ENCODE data around the gene FDXACB1. TPM values are rescaled to one million over a fixed set of nuclear protein-coding genes. Genes with fewer than 3 reads are reported as not detected.
"Not testable (repeated sequence)": the region's sequence is repeated elsewhere in the genome, so short reads cannot be mapped to it uniquely, and the experiment has no call there.

Gene FDXACB1
- total RNA-seq, 1 donor: 1.4 TPM

DNA sequence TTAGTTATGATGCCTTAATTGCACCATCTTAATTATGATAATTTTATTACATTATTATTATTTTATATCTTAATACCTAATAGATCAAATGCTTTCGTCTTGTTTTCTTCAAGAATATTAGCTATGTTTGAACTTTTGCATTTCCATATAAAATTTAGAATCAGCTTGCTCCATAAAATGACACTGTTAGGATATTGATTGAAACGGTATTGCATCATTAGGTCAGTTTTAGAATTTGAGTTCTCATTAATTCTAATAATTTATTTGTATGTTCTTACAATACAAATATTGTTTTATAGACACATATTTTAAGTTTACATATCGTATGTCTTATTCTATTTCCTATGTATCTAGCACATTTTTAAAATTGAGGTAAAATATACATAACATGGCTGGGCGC lies 7.1 kb upstream of the FDXACB1 start:
- DNase-seq (ENCODE audit: insufficient read length, low spot score, missing footprints): no peak
- Histone ChIP-seq H3K79me2 (ENCODE audit: insufficient read depth, low read length) (no peaks in the 10 kb centered on the region), H3K27me3 (ENCODE audit: insufficient read depth, low read length) (no peaks in the 10 kb centered on the region), H3K4me3 (ENCODE audit: insufficient read depth, low read length) (no peak overlapping the region), H3K9me3 (ENCODE audit: low read depth, low read length) (no peaks in the 10 kb centered on the region), H3K4me1 (ENCODE audit: insufficient read depth, low read length) (no peaks in the 10 kb centered on the region), H4K20me1 (ENCODE audit: insufficient read depth, low read length) (no peaks in the 10 kb centered on the region), H2AFZ (ENCODE audit: low read length) (no peak overlapping the region), H3K36me3 (ENCODE audit: insufficient read depth, low read length) (no peaks in the 10 kb centered on the region), H3K4me2 (ENCODE audit: insufficient read depth, low read length) (no peak overlapping the region), H3K27ac (ENCODE audit: low read depth, low read length) (no peak overlapping the region)
- TF ChIP-seq, protein P1, sequence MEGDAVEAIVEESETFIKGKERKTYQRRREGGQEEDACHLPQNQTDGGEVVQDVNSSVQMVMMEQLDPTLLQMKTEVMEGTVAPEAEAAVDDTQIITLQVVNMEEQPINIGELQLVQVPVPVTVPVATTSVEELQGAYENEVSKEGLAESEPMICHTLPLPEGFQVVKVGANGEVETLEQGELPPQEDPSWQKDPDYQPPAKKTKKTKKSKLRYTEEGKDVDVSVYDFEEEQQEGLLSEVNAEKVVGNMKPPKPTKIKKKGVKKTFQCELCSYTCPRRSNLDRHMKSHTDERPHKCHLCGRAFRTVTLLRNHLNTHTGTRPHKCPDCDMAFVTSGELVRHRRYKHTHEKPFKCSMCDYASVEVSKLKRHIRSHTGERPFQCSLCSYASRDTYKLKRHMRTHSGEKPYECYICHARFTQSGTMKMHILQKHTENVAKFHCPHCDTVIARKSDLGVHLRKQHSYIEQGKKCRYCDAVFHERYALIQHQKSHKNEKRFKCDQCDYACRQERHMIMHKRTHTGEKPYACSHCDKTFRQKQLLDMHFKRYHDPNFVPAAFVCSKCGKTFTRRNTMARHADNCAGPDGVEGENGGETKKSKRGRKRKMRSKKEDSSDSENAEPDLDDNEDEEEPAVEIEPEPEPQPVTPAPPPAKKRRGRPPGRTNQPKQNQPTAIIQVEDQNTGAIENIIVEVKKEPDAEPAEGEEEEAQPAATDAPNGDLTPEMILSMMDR (IDR thresholded peaks at IDR 0.05; ENCODE audit: extremely low read depth, low read depth, low read length): no peak

- not testable (repeated sequence) for H3K4me2 ChIP-seq (ENCODE audit: insufficient read depth, low read length); H3K9me3 ChIP-seq (ENCODE audit: low read depth, low read length); DNase-seq (ENCODE audit: insufficient read length, low spot score, missing footprints); H3K4me3 ChIP-seq (ENCODE audit: insufficient read depth, low read length); H3K79me2 ChIP-seq (ENCODE audit: insufficient read depth, low read length); H3K27me3 ChIP-seq (ENCODE audit: insufficient read depth, low read length); H2AFZ ChIP-seq (ENCODE audit: low read length); H3K27ac ChIP-seq (ENCODE audit: low read depth, low read length); H3K4me1 ChIP-seq (ENCODE audit: insufficient read depth, low read length); H3K36me3 ChIP-seq (ENCODE audit: insufficient read depth, low read length); H4K20me1 ChIP-seq (ENCODE audit: insufficient read depth, low read length)
Measured at GRCh38 chr11:111885053-111885452, 6.1 kb upstream of the FDXACB1 start.

- H3K4me3 ChIP-seq (ENCODE audit: insufficient read depth, low read length): no peak overlapping the region
- H3K9me3 ChIP-seq (ENCODE audit: low read depth, low read length): no peaks in the 10 kb centered on the region
- no peak for DNase-seq (ENCODE audit: insufficient read length, low spot score, missing footprints)
- no peaks in the 10 kb centered on the region for H3K27me3 ChIP-seq (ENCODE audit: insufficient read depth, low read length)
- H3K27ac ChIP-seq (ENCODE audit: low read depth, low read length): no peak overlapping the region
- H3K4me1 ChIP-seq (ENCODE audit: insufficient read depth, low read length): peaks cover 14% of the 10 kb centered on the region
- no peaks in the 10 kb centered on the region for H3K79me2 ChIP-seq (ENCODE audit: insufficient read depth, low read length)
- H3K4me2 ChIP-seq (ENCODE audit: insufficient read depth, low read length): no peak overlapping the region
- H2AFZ ChIP-seq (ENCODE audit: low read length): no peak overlapping the region
- no peaks in the 10 kb centered on the region for H3K36me3 ChIP-seq (ENCODE audit: insufficient read depth, low read length)
- TF ChIP-seq, protein P1 (IDR thresholded peaks at IDR 0.05; ENCODE audit: extremely low read depth, low read depth, low read length): no peak
- no peaks in the 10 kb centered on the region for H4K20me1 ChIP-seq (ENCODE audit: insufficient read depth, low read length)
Measured at GRCh38 chr11:111882202-111882601, 3.2 kb upstream of the FDXACB1 start.

GRCh38 chr11:111879637-111879960 lies 634 bp upstream of the FDXACB1 start:
- no peaks in the 10 kb centered on the region for H3K9me3 ChIP-seq (ENCODE audit: low read depth, low read length)
- no peak for DNase-seq (ENCODE audit: insufficient read length, low spot score, missing footprints)
- peaks cover 14% of the 10 kb centered on the region for H3K4me1 ChIP-seq (ENCODE audit: insufficient read depth, low read length)
- H2AFZ ChIP-seq (ENCODE audit: low read length): peak overlapping the region; percentile 97
- no peaks in the 10 kb centered on the region for H4K20me1 ChIP-seq (ENCODE audit: insufficient read depth, low read length)
- H3K4me2 ChIP-seq (ENCODE audit: insufficient read depth, low read length): peak overlapping the region; percentile 97
- no peaks in the 10 kb centered on the region for H3K79me2 ChIP-seq (ENCODE audit: insufficient read depth, low read length)
- TF ChIP-seq, protein P1 (IDR thresholded peaks at IDR 0.05; ENCODE audit: extremely low read depth, low read depth, low read length): no peak
- H3K36me3 ChIP-seq (ENCODE audit: insufficient read depth, low read length): no peaks in the 10 kb centered on the region
- H3K4me3 ChIP-seq (ENCODE audit: insufficient read depth, low read length): peak overlapping the region; percentile 88
- H3K27me3 ChIP-seq (ENCODE audit: insufficient read depth, low read length): no peaks in the 10 kb centered on the region
- peak overlapping the region; percentile 99 for H3K27ac ChIP-seq (ENCODE audit: low read depth, low read length)
